ENCODE data around the gene S100A8.
"Not testable (repeated sequence)": the region's sequence is repeated elsewhere in the genome, so short reads cannot be mapped to it uniquely, and the experiment has no call there.

S100A8 gene

DNA sequence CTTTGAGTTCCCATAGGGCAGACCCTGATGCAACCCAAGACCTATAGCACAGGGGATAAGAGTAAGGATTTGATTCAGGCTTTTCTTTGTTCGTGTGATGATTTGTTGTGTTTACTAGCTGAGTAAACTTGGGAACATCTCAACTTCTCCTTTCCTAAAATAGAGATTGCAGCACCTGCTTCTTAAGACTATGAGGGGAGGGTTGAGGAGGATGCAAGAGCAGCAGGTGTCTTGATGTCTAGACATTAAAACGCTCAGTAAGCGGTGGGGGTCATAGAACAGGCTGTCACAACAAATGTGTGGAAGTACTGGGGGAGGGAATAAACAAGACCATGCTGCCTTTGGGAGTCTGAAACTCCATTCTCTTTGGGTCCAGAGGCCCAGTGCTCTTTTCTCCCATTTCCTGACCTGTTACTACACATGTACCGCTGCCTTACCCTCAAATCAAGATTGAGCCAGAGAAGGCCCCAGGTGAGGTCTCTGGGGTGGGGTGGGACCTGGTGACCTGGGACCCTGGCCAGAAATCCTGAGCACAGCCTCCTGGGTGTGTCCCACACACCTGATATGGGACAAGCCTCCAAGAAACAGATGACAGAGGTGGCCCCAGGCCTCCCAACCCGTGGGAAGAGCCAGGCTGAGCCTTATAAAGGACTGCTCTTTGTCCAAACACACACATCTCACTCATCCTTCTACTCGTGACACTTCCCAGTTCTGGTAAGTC, 25.1 kb upstream of the S100A8 start, which contains the start of gene S100A7A:
Gene S100A7A, plus strand, starts transcription at position 671 of the 721 bp plus-strand sequence. CDS start 1,563 bp downstream, outside the sequence.
- DNase-seq = no peak

DNA sequence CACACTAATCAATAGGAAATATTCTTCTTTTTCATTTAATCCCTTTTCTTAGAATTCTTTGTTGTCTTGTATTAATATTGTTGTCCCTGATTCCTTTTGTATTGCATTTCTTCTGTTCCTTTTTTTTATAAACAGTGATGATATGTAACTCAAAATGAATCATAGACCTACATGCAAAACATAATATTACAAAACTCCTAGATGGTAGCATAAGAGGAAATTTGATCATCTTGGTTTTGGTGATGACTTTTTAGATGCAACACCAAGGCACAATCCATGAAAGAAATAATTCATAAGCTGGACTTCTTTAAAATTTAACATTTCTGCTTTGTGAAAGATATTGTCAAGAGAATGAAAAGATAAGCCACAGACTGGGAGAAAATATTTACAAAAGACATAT, 23.1 kb upstream of the S100A8 start:
- DNase-seq = not testable (repeated sequence)

DNA sequence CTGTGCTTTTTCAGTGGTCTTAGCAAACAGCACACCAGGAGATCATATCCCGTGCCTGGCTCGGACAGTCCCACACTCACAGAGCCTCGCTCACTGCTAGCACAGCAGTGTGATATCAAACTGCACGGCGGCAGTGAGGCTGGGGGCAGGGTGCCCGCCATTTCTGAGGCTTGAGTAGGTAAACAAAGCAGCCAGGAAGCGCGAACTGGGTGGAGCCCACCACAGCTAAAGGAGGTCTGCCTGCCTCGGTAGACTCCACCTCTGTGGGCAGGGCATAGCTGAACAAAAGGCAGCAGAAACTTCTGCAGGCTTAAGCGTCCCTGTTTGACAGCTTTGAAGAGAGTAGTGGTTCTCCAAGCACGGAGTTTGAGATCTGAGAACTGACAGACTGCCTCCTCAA, 16.4 kb upstream of the S100A8 start:
- DNase-seq = not testable (repeated sequence)

DNA sequence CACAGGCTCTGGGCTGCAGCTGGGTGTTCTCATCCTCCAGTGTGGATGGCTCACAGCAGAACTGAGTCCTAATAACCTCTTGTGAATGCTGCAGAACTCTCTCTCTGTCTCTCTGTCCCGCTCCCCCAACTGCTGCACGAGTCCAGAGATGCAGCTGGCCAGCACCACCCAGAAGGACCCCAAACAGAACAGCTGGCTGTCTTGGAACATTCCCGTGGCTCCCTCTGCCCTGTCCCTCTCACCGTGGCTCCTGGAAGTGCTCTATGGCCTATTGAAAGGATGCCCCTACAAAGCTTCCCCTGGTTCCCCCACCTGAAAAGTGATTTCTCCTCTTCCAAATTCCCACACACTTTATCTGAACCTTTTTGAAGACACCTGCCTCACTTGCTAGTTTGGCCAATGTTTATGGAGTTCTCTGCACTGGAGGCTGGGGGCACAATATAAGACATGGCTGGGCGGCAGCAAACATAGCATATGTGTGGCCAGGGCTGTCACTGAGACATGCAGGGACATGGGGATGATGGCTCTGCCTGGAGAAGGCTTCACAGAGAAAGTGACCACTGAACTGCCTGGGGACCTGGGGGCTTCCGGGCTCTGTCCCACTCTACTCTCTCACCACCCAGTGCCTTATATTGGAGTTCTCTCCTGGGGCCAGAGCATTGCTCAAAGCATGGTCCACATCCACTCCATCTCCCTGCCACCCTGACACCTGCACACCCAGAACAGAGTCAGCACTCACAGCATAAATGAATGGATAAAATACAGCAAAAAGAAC, 15.1 kb upstream of the S100A8 start:
- DNase-seq = not testable (repeated sequence)

DNA sequence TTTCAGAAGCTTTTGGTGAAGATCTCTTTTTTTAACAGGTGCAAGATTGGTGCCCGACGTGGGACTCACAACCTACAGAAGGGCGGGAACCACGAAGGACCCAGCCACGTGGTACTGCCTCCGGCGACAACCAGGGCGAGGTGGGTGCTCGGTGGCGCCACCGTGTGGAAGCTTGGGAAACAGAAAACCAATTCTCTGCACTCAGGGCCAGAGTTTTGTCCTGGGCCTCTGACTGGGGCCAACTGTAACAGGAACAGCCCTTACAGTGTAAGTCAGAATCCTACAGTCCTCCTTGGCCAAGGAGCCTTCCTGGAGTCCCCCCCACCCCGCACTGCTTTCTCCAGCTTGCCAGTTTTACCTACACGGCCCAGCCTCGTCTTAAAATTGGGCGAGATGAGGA, 13.9 kb upstream of the S100A8 start:
- DNase-seq = peak; percentile 21

DNA sequence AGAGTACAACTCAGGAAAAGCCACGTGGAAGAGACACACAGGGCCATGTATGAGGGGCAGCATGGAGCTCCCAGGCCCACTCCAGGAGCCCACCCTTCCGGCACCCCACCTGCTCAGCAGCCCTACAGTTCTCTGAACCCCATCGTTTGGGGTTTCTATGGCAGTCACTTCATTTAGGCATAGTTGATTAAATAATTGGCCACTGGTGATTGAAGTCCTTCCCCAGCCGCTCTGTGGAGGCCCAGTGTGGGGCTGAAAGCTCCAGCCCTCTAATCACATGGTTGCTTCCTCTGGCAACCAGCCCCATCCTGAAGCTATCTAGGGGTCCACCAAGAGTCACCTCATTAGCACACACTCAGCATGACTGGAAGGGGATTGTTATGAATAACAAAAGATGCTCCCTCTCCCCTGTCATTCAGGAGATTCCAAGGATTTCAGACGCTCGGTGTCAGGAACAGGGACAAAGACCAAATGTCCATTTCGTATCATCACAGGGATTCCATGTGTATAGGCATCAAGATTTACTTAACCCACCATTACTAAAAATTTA, 13.3 kb upstream of the S100A8 start:
- DNase-seq = no peak

DNA sequence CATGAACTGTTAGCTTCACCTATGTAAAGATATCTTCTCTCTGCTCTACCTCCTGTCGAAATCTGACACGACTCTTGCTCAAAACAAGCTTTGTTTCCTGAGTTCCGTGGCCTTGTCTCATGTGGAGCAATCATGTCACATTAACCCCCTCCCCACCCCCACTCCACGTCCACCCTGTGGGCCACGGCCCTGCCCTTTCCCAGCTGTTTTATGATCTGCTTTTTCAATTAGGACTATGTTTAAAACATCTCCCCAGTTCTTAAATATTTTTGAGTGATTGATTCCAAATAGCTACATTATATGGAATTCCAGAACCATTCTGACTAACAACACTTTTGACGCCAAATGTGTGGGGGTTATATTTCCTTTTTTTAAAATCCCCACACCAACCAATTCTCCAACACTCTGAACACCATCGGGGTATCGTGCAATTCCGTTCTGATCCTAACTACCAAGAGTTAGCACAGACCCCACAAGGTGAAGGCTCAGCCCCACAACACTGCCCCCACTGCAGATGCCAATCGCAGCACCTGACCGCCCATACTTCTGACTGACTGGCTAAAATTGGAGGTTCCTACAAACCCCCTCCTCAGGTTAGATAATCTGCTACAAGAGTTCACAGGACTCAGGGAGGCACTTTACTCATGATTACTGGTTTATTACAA, 12.7 kb upstream of the S100A8 start:
- DNase-seq = no peak

DNA sequence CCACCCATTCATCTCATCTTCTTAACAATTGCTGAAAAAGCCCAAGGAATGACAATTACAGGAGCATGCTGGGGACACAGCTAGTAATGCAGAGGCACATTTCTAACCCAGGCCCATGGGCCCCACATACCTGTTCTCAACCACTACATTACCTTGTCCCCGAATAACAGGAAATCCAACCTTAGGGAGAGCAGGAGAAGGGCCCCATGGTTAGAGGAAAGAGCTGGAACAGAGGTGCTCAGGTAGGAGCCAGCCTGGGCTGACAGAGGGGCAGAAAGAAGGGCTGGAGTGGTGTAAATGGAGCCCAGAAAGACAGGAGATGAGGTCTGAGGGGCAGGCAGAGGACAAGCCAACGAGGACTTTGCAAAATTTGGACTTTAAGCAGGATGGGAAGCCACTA, 11.4 kb upstream of the S100A8 start:
- DNase-seq = no peak

DNA sequence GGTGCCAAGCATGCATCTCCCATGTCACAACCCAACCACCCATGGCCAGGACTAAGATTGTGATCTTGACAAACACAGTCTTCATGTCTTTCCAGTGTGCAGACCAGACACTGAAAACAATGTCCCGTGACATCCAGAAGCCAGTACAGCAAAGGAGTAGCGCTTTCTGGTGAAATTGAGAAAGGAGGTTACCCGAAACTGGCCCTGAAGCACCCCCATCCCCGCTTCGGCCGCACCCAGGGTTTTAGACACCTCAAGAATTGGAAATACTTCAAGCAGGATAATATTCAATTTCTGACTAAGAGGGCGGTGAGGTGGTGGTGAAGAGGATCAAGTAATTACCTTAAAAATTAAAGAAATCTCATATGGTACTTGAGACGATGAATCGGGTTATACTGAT, 10.6 kb upstream of the S100A8 start:
- DNase-seq = no peak

DNA sequence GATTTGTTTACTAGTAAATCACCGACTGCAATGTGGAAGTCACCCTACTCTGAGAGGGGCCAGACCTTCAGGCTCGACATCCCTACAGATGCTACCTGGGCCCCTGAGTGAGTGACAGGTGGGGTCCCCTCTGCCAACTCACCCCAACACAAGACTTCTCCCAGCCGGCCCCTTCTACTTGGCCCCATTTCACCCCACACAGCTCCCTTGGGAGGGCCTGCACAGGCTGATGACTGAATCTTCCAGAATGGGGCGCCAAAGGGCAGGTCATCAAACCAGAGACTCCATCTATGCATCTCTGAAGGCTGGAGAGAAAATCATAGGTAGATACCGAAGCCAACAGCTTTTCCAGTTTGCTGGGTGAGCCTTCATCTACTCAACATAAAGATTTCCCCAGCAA, 9.4 kb upstream of the S100A8 start:
- no peak for DNase-seq

DNA sequence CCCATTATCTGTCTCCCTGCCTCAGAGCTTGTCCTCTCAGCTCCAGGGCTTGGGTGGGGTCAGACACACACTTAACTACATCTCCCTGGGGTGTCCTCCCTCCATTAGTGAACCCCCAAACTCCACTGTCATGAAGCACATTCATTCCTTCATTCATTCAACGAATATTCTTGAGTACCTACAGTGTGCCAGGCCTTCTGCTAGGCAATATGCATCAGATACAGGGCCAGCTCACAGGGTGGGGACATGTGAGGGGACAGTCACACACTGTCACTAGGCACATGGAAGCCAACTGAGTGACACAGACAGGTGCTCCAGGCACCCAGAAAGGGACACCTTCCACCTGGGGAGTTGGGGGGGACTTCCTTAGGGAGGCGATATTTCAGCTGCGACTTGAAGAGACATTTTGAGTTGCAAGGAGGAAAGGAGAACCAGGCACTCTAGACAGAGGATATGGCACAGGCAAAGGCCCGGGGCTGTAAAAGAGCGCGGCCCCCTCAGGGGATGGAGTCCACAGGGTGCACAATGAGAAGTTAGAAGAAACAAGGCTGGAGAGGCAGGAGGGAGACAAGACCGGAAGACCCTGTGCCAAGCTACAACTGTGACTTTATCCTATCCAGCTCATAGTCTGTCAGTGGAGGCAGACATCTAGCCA, 8.7 kb upstream of the S100A8 start:
- DNase-seq = no peak

DNA sequence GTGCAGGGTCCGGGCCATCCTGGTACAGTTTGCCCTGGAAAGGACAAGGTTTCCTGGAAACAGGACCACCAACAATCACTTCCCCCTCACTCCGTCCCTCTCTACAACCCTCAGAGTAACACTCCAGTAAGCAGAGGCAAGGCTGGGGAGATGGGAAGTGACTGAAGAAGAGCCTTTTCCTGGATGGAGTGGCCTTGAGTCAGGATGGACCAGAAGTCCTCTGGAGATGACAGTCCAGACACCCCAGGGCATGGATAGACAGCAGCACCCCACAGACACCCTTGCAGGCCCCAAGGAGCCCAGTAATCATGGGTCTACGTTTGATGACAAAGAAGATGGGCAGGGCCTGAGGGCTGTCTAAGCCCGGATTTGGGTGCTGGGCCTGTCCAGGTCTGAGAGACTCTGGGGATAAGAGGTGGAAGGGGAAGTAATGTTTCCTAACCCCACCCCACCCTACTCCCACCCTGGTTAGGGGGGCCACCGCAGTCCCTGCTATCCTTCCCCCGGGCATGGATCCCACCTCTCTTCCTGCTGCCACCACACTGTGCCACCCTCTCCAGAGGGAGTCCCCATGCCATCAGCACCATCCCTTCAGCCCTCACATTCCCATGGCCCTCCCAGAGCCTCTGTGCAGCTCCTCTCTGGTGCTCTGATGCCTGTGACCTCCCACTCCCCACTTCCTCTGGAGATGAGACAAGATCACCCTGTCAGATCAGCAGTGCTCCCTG, 7.2 kb upstream of the S100A8 start:
- no peak for DNase-seq

DNA sequence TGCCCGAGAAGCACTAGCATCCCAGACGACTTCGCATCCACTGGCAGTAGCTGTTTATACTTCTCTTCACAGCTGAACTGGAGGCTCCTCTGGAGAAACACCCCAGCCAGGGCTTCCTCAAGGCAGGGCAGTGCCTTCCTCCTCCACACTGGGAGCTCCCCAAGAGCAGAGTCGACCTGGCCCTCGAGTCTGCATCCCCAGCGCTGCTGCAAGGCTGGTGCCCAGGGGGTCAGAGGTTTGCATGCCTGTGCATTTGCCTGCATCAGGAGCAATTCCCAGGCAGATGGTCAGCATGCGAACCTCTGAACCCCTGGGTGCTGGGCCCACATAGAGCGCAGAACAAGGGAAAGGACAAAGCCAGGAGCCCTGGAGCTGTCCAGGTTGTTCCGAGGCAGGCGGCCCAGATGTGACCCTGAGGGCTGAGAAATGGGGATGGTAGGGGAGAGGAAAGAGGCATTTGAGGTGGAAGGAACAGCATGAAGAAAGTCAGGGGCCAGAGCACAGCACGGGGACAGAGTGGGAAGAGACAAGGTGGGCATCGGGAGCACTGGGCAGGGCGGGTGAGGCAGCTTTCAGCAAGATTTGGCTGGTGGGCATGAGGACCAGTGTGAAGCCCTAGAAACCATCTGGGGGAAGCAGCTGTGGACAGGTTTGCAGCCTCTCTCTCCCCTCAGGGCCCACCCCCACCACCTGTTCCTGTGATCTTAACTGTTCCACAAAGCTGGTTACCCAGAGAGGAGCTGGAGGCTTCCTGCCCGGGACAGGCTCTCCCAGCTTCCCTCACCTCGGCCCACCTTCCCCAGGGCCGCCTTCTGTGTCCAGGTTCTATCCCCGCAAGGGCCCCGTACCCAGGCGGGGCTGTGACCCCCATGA, 6.4 kb upstream of the S100A8 start:
- no peak for DNase-seq

DNA sequence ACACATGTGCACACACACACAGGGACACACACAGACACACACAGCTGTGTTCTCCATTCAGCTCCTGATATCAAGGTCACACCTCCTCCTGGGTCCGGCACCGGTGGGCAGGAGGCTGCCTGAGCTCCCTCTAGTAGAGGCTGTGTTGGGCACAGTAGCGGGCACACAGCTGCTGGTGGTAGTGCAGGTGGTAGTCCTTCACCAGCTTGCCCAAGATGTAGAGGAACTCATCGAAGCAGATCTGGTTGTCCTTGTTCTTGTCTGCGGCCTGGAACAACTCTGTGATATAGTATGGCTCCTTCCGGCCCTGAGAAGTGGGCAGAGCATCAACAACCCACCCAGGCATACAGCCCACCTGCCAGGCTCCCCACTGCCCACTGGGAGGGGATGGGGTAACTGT, 5.6 kb upstream of the S100A8 start:
- no peak for DNase-seq

DNA sequence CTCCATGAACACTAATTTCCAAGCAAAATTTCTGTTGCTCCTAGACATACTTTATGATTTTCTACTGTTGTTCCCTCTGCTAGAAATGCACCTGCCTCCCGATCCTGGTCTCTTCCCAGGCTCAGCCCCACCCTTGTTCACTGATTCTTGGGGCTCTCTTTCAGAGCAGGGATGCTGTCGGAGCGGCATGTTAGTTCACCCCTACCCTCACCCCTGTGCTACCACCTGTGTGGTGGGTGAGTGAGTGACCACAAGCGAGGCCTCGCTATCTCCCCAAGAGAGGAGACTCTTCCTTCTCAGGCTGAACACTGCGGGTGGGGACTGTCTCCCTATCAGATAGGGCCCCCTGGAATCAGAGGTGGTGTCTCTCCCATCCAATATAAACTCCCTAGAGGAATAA, 4.9 kb upstream of the S100A8 start:
- no peak for DNase-seq

DNA sequence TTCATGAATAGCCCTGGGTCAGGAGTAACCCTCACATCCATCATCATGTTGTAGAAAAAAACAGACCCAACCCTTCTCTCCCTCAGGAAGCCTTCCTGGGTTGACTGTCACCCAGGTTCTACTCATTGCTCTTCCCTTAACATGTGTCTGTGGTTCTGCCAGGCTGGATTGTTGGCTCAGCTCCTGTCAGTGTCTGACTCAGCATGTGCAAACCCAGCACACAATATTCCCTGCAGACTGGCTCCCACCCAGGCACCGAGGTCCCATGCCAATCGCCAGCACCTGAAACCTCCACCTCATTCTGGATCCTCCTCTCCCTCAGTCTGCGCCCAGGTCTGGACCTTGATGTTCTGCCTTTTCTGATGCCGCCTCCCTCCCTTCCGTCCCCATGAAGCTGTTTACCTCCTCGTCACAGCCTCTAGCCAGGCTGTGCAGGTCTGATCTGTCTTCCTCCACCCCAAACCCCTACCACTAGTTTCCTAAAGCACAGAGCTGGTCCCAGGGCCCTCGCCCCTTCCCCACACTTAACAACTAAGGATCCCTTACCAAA, 4.3 kb upstream of the S100A8 start:
- no peak for DNase-seq

DNA sequence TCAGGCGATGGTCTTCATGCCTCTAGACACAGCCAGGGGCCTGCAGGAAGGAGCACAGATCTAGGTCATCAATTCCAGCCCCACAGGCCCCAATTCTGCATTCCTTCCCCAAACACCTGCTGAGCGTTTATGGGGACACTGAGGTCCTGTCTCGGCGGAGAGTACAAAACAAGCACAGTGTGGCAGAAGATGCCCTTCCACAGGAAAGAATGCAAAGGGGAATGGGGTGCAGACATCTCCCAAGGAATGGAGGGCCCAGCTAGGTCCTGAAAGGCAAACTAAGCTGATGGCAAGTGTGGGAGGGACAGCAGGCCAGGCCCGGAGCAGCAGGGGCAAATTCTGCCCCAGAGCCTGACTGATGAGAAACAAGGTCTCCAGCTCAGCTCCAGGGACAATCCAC, 3.5 kb upstream of the S100A8 start:
- no peak for DNase-seq

DNA sequence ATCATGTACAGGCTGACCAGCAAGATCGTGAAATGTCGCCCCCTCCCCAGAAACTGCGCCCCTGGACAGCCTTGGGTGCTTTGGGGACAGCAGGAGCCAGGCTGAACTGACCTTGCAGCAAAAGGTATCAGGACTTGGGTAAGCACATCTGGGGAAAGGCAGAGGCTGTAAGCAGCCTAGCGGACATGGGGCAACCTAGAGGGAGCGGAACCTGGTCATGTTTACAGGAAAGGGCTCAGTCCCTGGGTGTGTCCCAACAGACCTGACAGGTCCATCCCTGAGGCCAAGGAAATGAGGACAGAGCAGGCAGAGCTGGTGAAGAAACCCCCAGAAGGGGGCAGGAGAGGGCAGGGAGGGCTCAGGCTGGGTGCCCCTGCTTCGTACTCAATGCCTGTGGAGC, 3.1 kb upstream of the S100A8 start:
- no peak for DNase-seq

DNA sequence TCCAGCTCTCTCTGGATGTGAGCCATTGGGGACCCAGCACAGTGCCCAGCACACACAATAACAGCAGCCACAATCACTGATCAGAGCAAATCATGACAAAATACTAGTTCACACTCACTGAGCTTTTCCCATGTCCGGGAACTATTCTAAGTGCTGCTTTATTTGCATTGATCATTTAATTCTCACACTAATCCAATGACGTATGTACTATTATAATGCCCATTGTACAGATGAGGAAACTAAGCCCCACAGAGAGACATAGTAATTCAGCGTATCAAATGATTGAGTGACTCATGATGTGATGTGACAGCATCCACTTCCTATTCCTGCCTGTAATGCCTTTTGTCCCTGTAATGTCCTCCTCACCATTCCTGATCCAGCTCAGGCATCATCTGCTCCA, 1.9 kb upstream of the S100A8 start:
- DNase-seq = no peak

DNA sequence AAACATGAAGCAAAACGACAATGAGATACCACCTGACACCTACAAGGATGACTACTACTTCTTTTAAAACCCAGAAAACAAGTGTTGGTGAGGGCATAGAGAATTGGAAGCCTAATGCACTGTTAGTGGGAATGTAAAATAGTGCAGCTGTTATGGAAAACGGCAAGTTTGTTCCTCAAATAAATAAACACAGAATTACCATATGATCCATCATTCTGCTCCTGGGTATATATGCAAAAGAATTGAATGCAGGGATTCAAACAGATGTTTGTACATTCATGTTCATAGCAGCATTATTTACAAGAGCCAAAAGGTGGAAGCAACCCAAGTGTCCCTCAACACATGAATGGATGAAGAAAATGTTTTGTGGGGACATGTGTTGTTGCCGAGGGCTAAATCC, 1.4 kb upstream of the S100A8 start:
- no peak for DNase-seq
